Measurements from ENCODE around the gene FAT1. TPM values are rescaled to one million over a fixed set of nuclear protein-coding genes. Genes with fewer than 3 reads are reported as not detected.
"Not testable (repeated sequence)": the region's sequence is repeated elsewhere in the genome, so short reads cannot be mapped to it uniquely, and the experiment has no call there.

FAT1 gene
- total and polyA plus RNA-seq, 2 donors = 40.8 to 215 TPM

DNA sequence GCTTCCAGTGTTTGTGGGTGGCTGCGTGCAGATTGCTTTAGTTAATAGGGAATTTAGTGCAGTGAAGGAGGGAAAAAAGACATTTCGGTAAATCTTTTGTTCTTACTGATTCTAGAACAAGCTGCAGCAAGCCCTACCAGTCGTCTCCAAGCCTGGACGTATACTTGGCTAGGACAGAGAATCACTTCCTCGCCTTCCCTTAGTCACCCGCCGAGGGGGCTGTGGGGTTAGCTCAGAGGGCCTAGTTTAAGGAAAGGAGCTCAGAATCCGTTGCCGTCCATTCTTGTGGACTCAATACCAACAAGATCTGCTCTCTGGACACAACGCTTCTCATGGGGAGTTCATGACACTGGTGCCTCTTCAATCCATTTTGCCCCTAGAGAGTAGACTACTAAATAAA lies 36.3 kb upstream of the FAT1 start:
- Histone ChIP-seq H3K4me1 (ENCODE audit: insufficient read depth) (no peaks in the 10 kb centered on the region), H3K4me3 (ENCODE audit: low read depth, low read length) (no peak overlapping the region), H3K27ac (ENCODE audit: low read depth) (no peak overlapping the region), H3K36me3 (ENCODE audit: insufficient read depth) (no peaks in the 10 kb centered on the region)
- WGBS = 88% methylated on average over 10 of the region's 10 CpGs
- no peak for DNase-seq (ENCODE audit: extremely low spot score)

DNA sequence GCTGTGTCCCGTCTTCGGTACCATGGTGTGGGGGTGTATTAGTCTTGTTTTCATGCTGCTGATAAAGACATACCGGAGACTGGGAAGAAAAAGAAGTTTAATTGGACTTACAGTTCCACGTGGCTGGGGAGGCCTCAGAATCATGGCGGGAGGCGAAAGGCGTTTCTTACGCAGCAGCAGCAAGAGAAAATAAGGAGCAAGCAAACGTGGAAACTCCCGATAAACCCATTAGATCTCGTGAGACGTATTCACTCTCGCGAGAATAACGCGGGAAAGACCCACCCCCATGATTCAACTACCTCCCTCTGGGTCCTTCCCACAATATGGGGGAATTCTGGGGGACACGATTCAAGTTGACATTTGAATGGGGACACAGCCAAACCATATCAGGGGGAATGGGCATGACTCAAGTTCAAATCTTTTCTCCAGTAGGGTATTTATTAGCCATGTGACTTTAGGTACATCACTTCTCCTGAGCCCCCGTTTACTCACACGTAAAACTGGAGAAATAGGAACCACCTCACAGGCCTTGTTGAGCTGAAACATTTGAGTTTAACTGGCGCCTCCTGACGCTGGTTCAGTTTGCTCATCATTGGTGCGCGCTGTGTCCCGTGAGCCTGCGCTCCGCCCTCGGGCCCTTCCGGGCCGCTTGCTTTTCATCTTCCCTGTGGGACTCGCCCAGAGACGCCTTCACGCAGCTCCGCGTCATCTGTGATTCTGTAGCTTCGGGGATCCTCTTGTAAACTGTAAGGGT lies 35.5 kb upstream of the FAT1 start:
- DNase-seq (ENCODE audit: extremely low spot score) = no peak
- 94% methylated on average over 35 of the region's 35 CpGs for WGBS
- Histone ChIP-seq H3K4me1 (ENCODE audit: insufficient read depth) (no peaks in the 10 kb centered on the region), H3K36me3 (ENCODE audit: insufficient read depth) (no peaks in the 10 kb centered on the region), H3K27ac (ENCODE audit: low read depth) (no peak overlapping the region), H3K4me3 (ENCODE audit: low read depth, low read length) (no peak overlapping the region)

DNA sequence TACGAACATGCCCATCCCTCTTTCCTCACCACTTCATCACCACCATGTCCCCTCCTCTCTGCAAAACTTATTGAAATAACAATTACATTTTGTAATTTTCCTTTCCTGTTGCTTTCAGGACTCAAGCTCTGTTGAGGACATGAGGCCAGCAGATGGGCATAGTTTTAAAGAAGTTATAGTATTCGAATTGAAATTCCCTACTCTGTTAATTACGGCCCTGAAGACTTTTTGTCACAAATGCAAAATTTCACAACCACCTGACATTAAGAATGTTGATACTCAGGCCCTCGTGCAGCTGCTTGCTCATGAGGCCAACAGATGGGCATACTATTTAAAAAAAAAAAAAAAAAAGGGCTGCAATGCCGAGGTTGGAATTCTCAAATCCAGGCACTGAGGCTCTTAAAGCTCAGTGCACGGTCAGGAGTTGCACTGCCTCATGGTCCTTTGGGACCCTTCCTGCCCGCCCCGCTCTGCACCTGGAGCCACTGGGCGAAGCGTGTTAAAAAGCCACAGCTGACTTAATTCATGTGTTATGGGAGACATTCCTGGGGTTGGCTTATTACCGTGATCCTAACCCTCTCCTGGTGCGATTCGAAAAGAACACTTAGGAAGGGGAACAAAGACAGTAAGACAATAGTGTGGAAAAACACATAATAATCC lies 34.2 kb upstream of the FAT1 start:
- H3K4me3 ChIP-seq (ENCODE audit: low read depth, low read length) = no peak overlapping the region
- no peak overlapping the region for H3K27ac ChIP-seq (ENCODE audit: low read depth)
- H3K36me3 ChIP-seq (ENCODE audit: insufficient read depth) = no peaks in the 10 kb centered on the region
- H3K4me1 ChIP-seq (ENCODE audit: insufficient read depth) = no peaks in the 10 kb centered on the region
- WGBS = 87% methylated on average over 13 of the region's 13 CpGs
- DNase-seq (ENCODE audit: extremely low spot score) = no peak

GRCh38 chr4:186756550-186756949 lies 32.9 kb upstream of the FAT1 start:
- not testable (repeated sequence) for H3K36me3 ChIP-seq (ENCODE audit: insufficient read depth); H3K4me3 ChIP-seq (ENCODE audit: low read depth, low read length); DNase-seq (ENCODE audit: extremely low spot score); H3K4me1 ChIP-seq (ENCODE audit: insufficient read depth); H3K27ac ChIP-seq (ENCODE audit: low read depth)
- WGBS = 97% methylated on average over 5 of the region's 5 CpGs

GRCh38 chr4:186755550-186756519 lies 32.2 kb upstream of the FAT1 start:
- Histone ChIP-seq H3K4me1 (ENCODE audit: insufficient read depth) (no peaks in the 10 kb centered on the region), H3K36me3 (ENCODE audit: insufficient read depth) (no peaks in the 10 kb centered on the region), H3K27ac (ENCODE audit: low read depth) (no peak overlapping the region), H3K4me3 (ENCODE audit: low read depth, low read length) (no peak overlapping the region)
- WGBS = 95% methylated on average over 8 of the region's 8 CpGs
- no peak for DNase-seq (ENCODE audit: extremely low spot score)

DNA sequence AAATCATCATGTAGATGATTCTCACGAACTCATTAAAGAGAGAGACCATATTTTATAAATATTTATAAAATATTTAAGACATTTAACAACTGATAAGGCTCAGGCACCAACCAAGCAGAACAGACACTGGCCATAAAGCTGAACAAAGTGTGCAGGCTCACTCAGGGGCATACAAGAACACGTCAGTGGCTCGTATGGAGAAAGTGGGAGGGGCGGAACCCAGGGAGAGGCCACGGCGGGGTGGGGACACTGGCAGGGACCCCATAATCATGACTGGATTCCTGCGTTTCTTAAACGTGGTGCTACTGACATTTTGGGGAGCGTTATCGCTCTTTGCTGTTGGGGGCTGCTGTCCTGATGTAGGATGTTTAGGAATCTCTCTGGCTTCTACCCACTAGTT lies 31.3 kb upstream of the FAT1 start:
- H3K36me3 ChIP-seq (ENCODE audit: insufficient read depth) = no peaks in the 10 kb centered on the region
- no peak for DNase-seq (ENCODE audit: extremely low spot score)
- H3K27ac ChIP-seq (ENCODE audit: low read depth) = no peak overlapping the region
- whole genome bisulfite sequencing = 63% methylated on average over 10 of the region's 10 CpGs
- H3K4me1 ChIP-seq (ENCODE audit: insufficient read depth) = no peaks in the 10 kb centered on the region
- no peak overlapping the region for H3K4me3 ChIP-seq (ENCODE audit: low read depth, low read length)

DNA sequence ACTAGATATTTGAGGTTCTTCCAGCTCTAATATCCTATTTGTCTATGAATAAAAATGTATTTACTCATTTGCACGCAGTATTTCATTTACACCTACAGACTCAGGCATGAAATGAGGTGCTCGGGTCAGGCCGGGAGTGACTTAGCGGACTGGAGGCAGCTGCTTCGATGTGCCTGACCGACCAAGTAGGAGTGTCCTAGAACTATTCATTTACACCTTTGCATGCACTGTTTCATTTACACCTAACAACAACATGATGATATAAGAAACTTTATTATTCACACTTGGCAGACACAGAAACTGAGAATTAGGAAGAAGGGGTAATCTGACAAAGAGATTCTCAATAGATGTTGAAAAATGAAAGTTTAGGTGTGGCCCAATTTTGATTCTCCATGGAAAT lies 28.7 kb upstream of the FAT1 start:
- Histone ChIP-seq H3K27ac (ENCODE audit: low read depth) (no peak overlapping the region), H3K36me3 (ENCODE audit: insufficient read depth) (no peaks in the 10 kb centered on the region), H3K4me3 (ENCODE audit: low read depth, low read length) (no peak overlapping the region), H3K4me1 (ENCODE audit: insufficient read depth) (no peaks in the 10 kb centered on the region)
- WGBS = 85% methylated on average over 6 of the region's 6 CpGs
- no peak for DNase-seq (ENCODE audit: extremely low spot score)

- Histone ChIP-seq H3K4me3 (ENCODE audit: low read depth, low read length) (no peak overlapping the region), H3K4me1 (ENCODE audit: insufficient read depth) (no peaks in the 10 kb centered on the region), H3K27ac (ENCODE audit: low read depth) (no peak overlapping the region), H3K36me3 (ENCODE audit: insufficient read depth) (no peaks in the 10 kb centered on the region)
- no peak for DNase-seq (ENCODE audit: extremely low spot score)
- 86% methylated on average over 15 of the region's 15 CpGs for WGBS
These were observed 26.1 kb upstream of the FAT1 start for GRCh38 chr4:186749611-186750281.

- no peak overlapping the region for H3K4me3 ChIP-seq (ENCODE audit: low read depth, low read length)
- no peak overlapping the region for H3K27ac ChIP-seq (ENCODE audit: low read depth)
- no peaks in the 10 kb centered on the region for H3K36me3 ChIP-seq (ENCODE audit: insufficient read depth)
- no peak for DNase-seq (ENCODE audit: extremely low spot score)
- 82% methylated on average over 6 of the region's 6 CpGs for WGBS
- H3K4me1 ChIP-seq (ENCODE audit: insufficient read depth) = no peaks in the 10 kb centered on the region
These were observed 22.9 kb upstream of the FAT1 start for GRCh38 chr4:186746581-186746980.

DNA sequence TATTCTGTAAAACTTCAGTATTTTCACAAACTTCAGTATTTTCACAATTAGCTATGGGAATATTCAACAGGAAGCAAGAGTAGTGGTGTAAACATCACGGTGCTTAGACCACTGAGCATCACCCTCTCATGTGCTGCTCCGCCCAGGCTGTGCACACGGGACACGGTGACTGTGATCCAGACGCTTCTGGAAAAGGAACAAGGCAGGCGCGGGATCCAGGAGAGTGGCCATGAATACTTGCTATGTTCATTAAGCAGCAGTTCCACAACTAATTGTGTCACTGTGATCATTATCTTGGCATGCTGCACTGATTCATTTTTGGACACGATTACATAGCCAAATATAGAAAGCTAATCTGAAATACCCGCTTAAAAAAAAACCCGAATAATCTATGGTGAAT lies 19.6 kb upstream of the FAT1 start:
- no peak overlapping the region for H3K4me3 ChIP-seq (ENCODE audit: low read depth, low read length)
- H3K4me1 ChIP-seq (ENCODE audit: insufficient read depth) = no peaks in the 10 kb centered on the region
- no peaks in the 10 kb centered on the region for H3K36me3 ChIP-seq (ENCODE audit: insufficient read depth)
- DNase-seq (ENCODE audit: extremely low spot score) = no peak
- WGBS = 64% methylated on average over 10 of the region's 10 CpGs
- no peak overlapping the region for H3K27ac ChIP-seq (ENCODE audit: low read depth)

DNA sequence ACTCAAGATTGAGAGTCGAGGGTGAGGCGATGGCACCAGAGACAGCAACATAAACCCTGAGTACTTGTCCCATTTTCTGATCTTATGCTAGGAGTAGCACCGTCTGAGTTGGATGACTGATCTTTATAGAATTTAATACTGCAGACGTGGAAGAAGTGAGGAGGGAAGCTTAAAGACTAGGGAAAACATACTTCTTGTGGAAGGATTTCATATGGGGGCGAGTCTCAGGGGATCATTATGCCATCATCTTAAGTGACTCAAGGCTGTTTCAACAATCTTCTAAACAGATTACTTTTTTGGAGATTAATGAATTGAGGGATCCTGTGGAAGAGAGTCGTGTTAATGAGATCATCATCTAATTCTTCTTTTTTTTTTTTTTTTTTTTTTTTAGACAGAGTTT lies 17.2 kb upstream of the FAT1 start:
- H3K36me3 ChIP-seq (ENCODE audit: insufficient read depth) = no peaks in the 10 kb centered on the region
- no peaks in the 10 kb centered on the region for H3K4me1 ChIP-seq (ENCODE audit: insufficient read depth)
- no peak overlapping the region for H3K4me3 ChIP-seq (ENCODE audit: low read depth, low read length)
- no peak for DNase-seq (ENCODE audit: extremely low spot score)
- no peak overlapping the region for H3K27ac ChIP-seq (ENCODE audit: low read depth)
- WGBS = 89% methylated on average over 6 of the region's 6 CpGs

DNA sequence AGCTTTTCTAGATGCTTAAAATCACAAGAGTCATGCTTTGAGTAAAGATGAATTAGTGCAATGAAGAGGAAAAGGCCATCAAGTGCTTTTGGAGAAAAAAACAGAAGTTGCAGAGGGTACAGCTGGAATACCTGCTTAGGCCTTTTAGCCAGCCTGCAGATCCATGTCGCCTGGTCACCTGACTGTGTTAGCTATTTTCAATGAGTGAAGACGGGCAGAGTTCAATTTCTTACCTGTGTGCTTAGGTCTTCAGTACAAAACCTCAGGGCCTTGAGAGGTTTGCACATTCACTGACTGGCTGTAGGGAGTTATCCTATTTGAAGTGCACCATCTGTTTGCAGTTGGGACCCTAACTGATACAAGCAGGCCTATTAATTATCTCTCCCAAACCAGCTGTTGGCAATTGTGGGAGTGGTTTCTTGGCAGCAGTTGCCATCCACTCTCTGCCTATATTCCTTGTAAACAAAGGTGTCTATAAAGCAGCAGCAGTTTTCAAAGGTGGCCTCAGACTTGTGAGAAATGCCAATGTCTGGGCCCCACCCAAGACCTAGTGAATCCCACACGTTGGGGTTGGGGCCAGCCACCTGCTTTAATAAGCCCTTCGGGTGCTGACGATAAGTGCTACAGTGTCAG lies 16.3 kb upstream of the FAT1 start:
- H3K4me1 ChIP-seq (ENCODE audit: insufficient read depth) = no peaks in the 10 kb centered on the region
- no peak overlapping the region for H3K27ac ChIP-seq (ENCODE audit: low read depth)
- 82% methylated on average over 5 of the region's 5 CpGs for WGBS
- no peaks in the 10 kb centered on the region for H3K36me3 ChIP-seq (ENCODE audit: insufficient read depth)
- DNase-seq (ENCODE audit: extremely low spot score) = no peak
- H3K4me3 ChIP-seq (ENCODE audit: low read depth, low read length) = no peak overlapping the region

DNA sequence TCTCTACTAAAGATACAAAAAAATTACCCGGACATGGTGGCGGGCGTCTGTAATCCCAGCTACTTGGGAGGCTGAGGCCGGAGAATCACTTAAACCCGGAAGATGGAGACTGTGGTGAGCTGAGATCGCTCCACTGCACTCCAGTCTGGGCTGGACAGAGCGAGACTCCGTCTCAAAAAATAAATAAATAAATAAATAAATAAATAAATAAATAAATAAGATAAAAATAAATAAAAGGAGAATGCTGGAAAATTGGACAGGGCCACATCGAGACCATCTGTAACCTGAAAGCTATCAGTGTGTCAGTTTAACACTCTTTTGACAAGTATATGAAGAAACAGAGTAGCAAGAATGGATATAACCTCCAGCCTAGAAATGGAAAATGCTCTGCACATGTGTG lies 15.7 kb upstream of the FAT1 start:
- DNase-seq (ENCODE audit: extremely low spot score) = no peak
- no peaks in the 10 kb centered on the region for H3K4me1 ChIP-seq (ENCODE audit: insufficient read depth)
- H3K36me3 ChIP-seq (ENCODE audit: insufficient read depth) = no peaks in the 10 kb centered on the region
- H3K4me3 ChIP-seq (ENCODE audit: low read depth, low read length) = no peak overlapping the region
- H3K27ac ChIP-seq (ENCODE audit: low read depth) = no peak overlapping the region
- 93% methylated on average over 9 of the region's 9 CpGs for WGBS

All from urinary bladder (tissue), 4 donors.